ENCODE measurements around the gene KBTBD12.

DNA sequence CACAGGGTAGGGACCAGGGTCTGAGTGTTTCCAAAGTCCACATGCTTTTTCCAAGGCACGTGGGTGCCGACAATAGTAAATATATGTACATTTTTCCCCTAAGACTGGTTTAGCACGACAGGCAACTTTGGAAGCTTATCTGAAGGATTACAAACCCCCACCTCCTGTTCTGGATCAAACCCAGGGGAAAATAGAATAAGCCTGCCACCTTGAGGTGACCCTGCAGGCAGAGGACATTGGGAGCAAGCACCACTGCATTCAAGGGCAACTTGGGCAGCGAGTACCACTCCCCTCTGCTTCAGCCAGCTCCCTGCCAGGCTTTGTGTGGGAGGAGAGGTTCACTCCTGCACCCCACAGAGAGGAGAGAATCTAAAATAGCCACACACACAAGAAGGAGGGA is 44.8 kb downstream of the KBTBD12 start:
- TF ChIP-seq SUZ12 (IDR thresholded peaks at IDR 0.05) = no peak
- no peak for TF ChIP-seq CTBP1 (IDR thresholded peaks at IDR 0.05; ENCODE audit: borderline replicate concordance)
- TF ChIP-seq FOXK2 (IDR thresholded peaks at IDR 0.05) = no peak
- no peak for TF ChIP-seq L3MBTL2 (conservative IDR thresholded peaks at IDR 0.05)
